GM23338 (cell line): ENCODE measurements around the gene SFTA2. TPM values are rescaled to one million over a fixed set of nuclear protein-coding genes. Genes with fewer than 3 reads are reported as not detected.

ENCODE experiments used
- ATAC-seq: fragments of 200-7000 bp; cut with Tn5 transposase; 3 replicates; pipeline ENCODE4 v1.9.1; 2020
- DNase-seq: peaks from one replicate; pipeline ENCODE4 v3.0.0-alpha.2; 2015; ENCODE audit warnings: low spot score
- H2AFZ ChIP-seq: fragments of 200-600 bp; sonication (generic); 2 replicates; pipeline ENCODE4 v1.8.0; 2016; ENCODE audit warnings: antibody characterized with exemption, mild to moderate bottlenecking, moderate library complexity
- H3F3A ChIP-seq: fragments of 200-600 bp; sonication (generic); replicated peaks from 2 replicates; pipeline ENCODE4 v1.8.0; 2017; ENCODE audit warnings: antibody characterized with exemption, mixed run types, low read depth
- H3K27ac ChIP-seq: fragments of 200-600 bp; sonication (generic); 2 replicates; pipeline ENCODE4 v1.6.1; 2016; ENCODE audit warnings: low read depth
- H3K27me3 ChIP-seq: fragments of 200-600 bp; sonication (generic); 2 replicates; pipeline ENCODE4 v1.8.0; 2016; ENCODE audit warnings: mild to moderate bottlenecking, mixed run types, moderate library complexity; ENCODE audit not compliant: insufficient read depth
- H3K36me3 ChIP-seq: fragments of 200-600 bp; sonication (generic); 2 replicates; pipeline ENCODE4 v1.8.0; 2016; ENCODE audit warnings: mild to moderate bottlenecking; ENCODE audit not compliant: insufficient read depth
- H3K4me1 ChIP-seq: fragments of 200-600 bp; sonication (generic); 2 replicates; pipeline ENCODE4 v1.8.0; 2016; ENCODE audit warnings: mild to moderate bottlenecking, moderate library complexity; ENCODE audit not compliant: insufficient read depth
- H3K4me2 ChIP-seq: fragments of 200-600 bp; sonication (generic); 2 replicates; pipeline ENCODE4 v1.7.1; 2017; ENCODE audit warnings: mixed run types
- H3K4me3 ChIP-seq: fragments of 200-600 bp; sonication (generic); 2 replicates; pipeline ENCODE4 v1.6.1; 2016; ENCODE audit warnings: mixed run types
- H3K79me2 ChIP-seq: fragments of 200-600 bp; sonication (generic); replicated peaks from 2 replicates; pipeline ENCODE4 v1.8.0; 2017; ENCODE audit warnings: mild to moderate bottlenecking; ENCODE audit not compliant: insufficient read depth
- H3K9me2 ChIP-seq: fragments of 200-600 bp; sonication (generic); 2 replicates; pipeline ENCODE4 v1.8.0; 2017; ENCODE audit not compliant: insufficient read depth
- H4K20me1 ChIP-seq: fragments of 200-600 bp; sonication (generic); replicated peaks from 2 replicates; pipeline ENCODE4 v1.8.0; 2017; ENCODE audit warnings: mild to moderate bottlenecking; ENCODE audit not compliant: insufficient read depth
- H3K27ac Mint-ChIP-seq: 2 replicates; pipeline ENCODE4 v1.8.0; 2020; ENCODE audit warnings: inconsistent platforms, mild to moderate bottlenecking, moderate library complexity, mixed read lengths
- H3K27me3 Mint-ChIP-seq: 3 replicates; pipeline ENCODE4 v1.8.0; 2022; ENCODE audit warnings: low read depth, mild to moderate bottlenecking, moderate library complexity, mixed read lengths, inconsistent platforms; ENCODE audit not compliant: insufficient read depth, poor library complexity
- H3K36me3 Mint-ChIP-seq: 3 replicates; pipeline ENCODE4 v1.8.0; 2021; ENCODE audit warnings: low read depth, mild to moderate bottlenecking, inconsistent platforms, moderate library complexity, mixed read lengths
- H3K4me1 Mint-ChIP-seq: 3 replicates; pipeline ENCODE4 v1.8.0; 2020; ENCODE audit warnings: mild to moderate bottlenecking, inconsistent platforms, mixed read lengths
- H3K4me3 Mint-ChIP-seq: 3 replicates; pipeline ENCODE4 v1.8.0; 2021; ENCODE audit warnings: moderate library complexity, mild to moderate bottlenecking, inconsistent platforms, mixed read lengths
- H3K9me3 Mint-ChIP-seq: 3 replicates; pipeline ENCODE4 v1.8.0; 2020; ENCODE audit warnings: moderate library complexity, mild to moderate bottlenecking, inconsistent platforms, mixed read lengths
- CREB1 ChIP-seq: fragments of 250-450 bp; sonication (Bioruptor Pico); IDR thresholded peaks from 2 replicates; pipeline ENCODE4 v1.5.0; 2020; ENCODE audit warnings: low read depth, mild to moderate bottlenecking, moderate library complexity
- CTCF ChIP-seq, 2 experiments: fragments of 200-600 bp in 1 of 2; sonication (generic) in 1 of 2; conservative IDR thresholded peaks; 2 replicates each; pipeline versions ENCODE4 v1.5.1 to v1.6.1; 2016 to 2017; ENCODE audit warnings: antibody characterized with exemption in 2 of 2, low read depth in 2 of 2, mild to moderate bottlenecking in 2 of 2, moderate library complexity in 1 of 2
- ETS1 ChIP-seq: IDR thresholded peaks from 2 replicates; pipeline ENCODE4 v1.6.1; 2016; ENCODE audit warnings: antibody characterized with exemption
- EZH2 ChIP-seq: fragments of 200-600 bp; sonication (generic); IDR thresholded peaks from one replicate; pipeline ENCODE4 v1.8.0; 2017; ENCODE audit warnings: antibody characterized with exemption, mild to moderate bottlenecking, low read depth; ENCODE audit not compliant: unreplicated experiment
- EZH2phosphoT487 ChIP-seq: fragments of 200-600 bp; sonication (generic); IDR thresholded peaks from one replicate; pipeline ENCODE4 v1.8.1; 2018; ENCODE audit warnings: antibody characterized with exemption; ENCODE audit not compliant: unreplicated experiment
- JUNB ChIP-seq: IDR thresholded peaks from one replicate; pipeline ENCODE4 v1.6.1; 2016; ENCODE audit warnings: antibody characterized with exemption; ENCODE audit not compliant: unreplicated experiment
- NANOG ChIP-seq: IDR thresholded peaks from 2 replicates; pipeline ENCODE4 v1.6.1; 2016; ENCODE audit warnings: antibody characterized with exemption, borderline replicate concordance
- POLR2AphosphoS5 ChIP-seq: IDR thresholded peaks from 2 replicates; pipeline ENCODE4 v1.6.1; 2016; ENCODE audit warnings: antibody characterized with exemption, low read depth
- REST ChIP-seq: IDR thresholded peaks from one replicate; pipeline ENCODE4 v1.6.1; 2018; ENCODE audit warnings: antibody characterized with exemption; ENCODE audit not compliant: unreplicated experiment
- STAT1 ChIP-seq: IDR thresholded peaks from one replicate; pipeline ENCODE4 v1.6.1; 2016; ENCODE audit warnings: antibody characterized with exemption; ENCODE audit not compliant: unreplicated experiment
- ZNF114 ChIP-seq: fragments of 250-450 bp; sonication (Bioruptor Pico); IDR thresholded peaks from 2 replicates; pipeline ENCODE4 v1.5.0; 2020; ENCODE audit warnings: mild to moderate bottlenecking, moderate library complexity
- ZNF331 ChIP-seq: fragments of 250-450 bp; sonication (Bioruptor Pico); IDR thresholded peaks from 2 replicates; pipeline ENCODE4 v1.5.0; 2020; ENCODE audit warnings: low read depth, mild to moderate bottlenecking, moderate library complexity
- polyA plus RNA-seq: library from polyadenylated mRNA; unstranded; fragments of >200 nt; fragmentation: Nextera tagmentation; extraction: Ambion mirVana; gene quantifications from 2 replicates; pipeline ENCODE4 v1.2.1, GENCODE V29; 2016
- total RNA-seq: library from RNA; depleted of rRNA; stranded (reverse); fragments of >200 nt; shearing (Covaris generic); gene quantifications from 2 replicates; pipeline ENCODE4 v1.2.3, GENCODE V29; 2014

SFTA2 gene
- total and polyA plus RNA-seq, 2 experiments from 2014 or later, result not detected

- no peak for TF ChIP-seq REST
- no peak for TF ChIP-seq ZNF114 (CRISPR knock-in tag)
- no peak for TF ChIP-seq JUNB
- no peak; the same call in 1 of the 2 replicates for TF ChIP-seq POLR2AphosphoS5
Observed at GRCh38 chr6:30900863-30901417, 31.0 kb downstream of the SFTA2 start (continued).

GRCh38 chr6:30898750-30899360 is 33.1 kb downstream of the SFTA2 start:
- DNase-seq, result no peak
- Histone ChIP-seq H3K79me2 (no peaks in the 10 kb centered on the region), H2AFZ (no peak overlapping the region), H3K27ac (no peak overlapping the region), H3K4me2 (no peak overlapping the region), H3K4me1 (no peaks in the 10 kb centered on the region), H3F3A (no peaks in the 10 kb centered on the region), H3K9me2 (no peaks in the 10 kb centered on the region), H3K27me3 (no peaks in the 10 kb centered on the region), H4K20me1 (peaks cover 4% of the 10 kb centered on the region; the same call in 1 of the 2 replicates), H3K36me3 (peaks cover 12% of the 10 kb centered on the region), H3K4me3 (no peak overlapping the region)
- Mint-ChIP-seq H3K4me3 (no peak overlapping the region), H3K9me3 (no peaks in the 10 kb centered on the region), H3K27ac (no peak overlapping the region), H3K27me3 (peaks cover 8% of the 10 kb centered on the region), H3K36me3 (peaks cover 54% of the 10 kb centered on the region), H3K4me1 (no peaks in the 10 kb centered on the region; the same call in 2 of the 3 replicates)
- ATAC-seq, result no peak
- TF ChIP-seq EZH2, result no peak
- no peak for TF ChIP-seq JUNB
- no peak for TF ChIP-seq CREB1
- TF ChIP-seq CTCF (conservative IDR thresholded peaks at IDR 0.05; ENCODE audit: low read depth in 2 of 2), result no peak
- TF ChIP-seq ZNF114 (CRISPR knock-in tag), result no peak
- no peak for TF ChIP-seq NANOG
- TF ChIP-seq EZH2phosphoT487, result no peak
- TF ChIP-seq POLR2AphosphoS5, result no peak
- TF ChIP-seq ZNF331, result no peak
- no peak for TF ChIP-seq REST
- no peak for TF ChIP-seq STAT1
- TF ChIP-seq ETS1, result no peak
